A549 (cell line): ENCODE data around the gene PIGC.

Source experiments
- CTCF ChIP-seq: fragments of >200 bp; sonication (Bioruptor Twin); formaldehyde crosslinking; IDR thresholded peaks from 3 replicates; pipeline ENCODE4 v1.5.1; 2016
- KDM1A ChIP-seq: fragments of 200-600 bp; sonication (generic); IDR thresholded peaks from 2 replicates; pipeline ENCODE4 v1.6.1; 2016; ENCODE audit warnings: low read depth, mild to moderate bottlenecking
- MAFK ChIP-seq: fragments of 450-650 bp; IDR thresholded peaks from 2 replicates; pipeline ENCODE4 v1.6.1; 2014; ENCODE audit not compliant: partially characterized antibody
- POLR2A ChIP-seq: IDR thresholded peaks from 2 replicates; pipeline ENCODE4 v1.6.1; 2012; ENCODE audit warnings: mild to moderate bottlenecking, low read length
- RAD21 ChIP-seq, 2 experiments: fragments of >200 bp in 1 of 2; sonication (Bioruptor Twin) in 1 of 2; formaldehyde crosslinking in 1 of 2; IDR thresholded peaks in 1 of 2; conservative IDR thresholded peaks in 1 of 2; 2 replicates in 1 of 2; 3 replicates in 1 of 2; pipeline ENCODE4 v1.6.1; 2012 to 2018; ENCODE audit warnings: inconsistent platforms in 1 of 2

GRCh38 chr1:172442404-172442803 lies 1.5 kb downstream of the PIGC start:
- TF ChIP-seq CTCF (no peak), RAD21 (conservative IDR thresholded peaks at IDR 0.05 in 1 of 2, IDR thresholded peaks at IDR 0.05 in 1 of 2) (no peak), POLR2A (no peak), MAFK (no peak), KDM1A (no peak)
